HG02798 (cell line): ENCODE measurements around the gene IGFLR1.
"Not testable (repeated sequence)": the region's sequence is repeated elsewhere in the genome, so short reads cannot be mapped to it uniquely, and the experiment has no call there.

Experiments used
- ATAC-seq: cut with Tn5 transposase; IDR thresholded peaks from one replicate; pipeline ENCODE4 v1.9.1; 2021; ENCODE audit warnings: mild to moderate bottlenecking; ENCODE audit not compliant: unreplicated experiment, poor library complexity

The IGFLR1 gene

DNA sequence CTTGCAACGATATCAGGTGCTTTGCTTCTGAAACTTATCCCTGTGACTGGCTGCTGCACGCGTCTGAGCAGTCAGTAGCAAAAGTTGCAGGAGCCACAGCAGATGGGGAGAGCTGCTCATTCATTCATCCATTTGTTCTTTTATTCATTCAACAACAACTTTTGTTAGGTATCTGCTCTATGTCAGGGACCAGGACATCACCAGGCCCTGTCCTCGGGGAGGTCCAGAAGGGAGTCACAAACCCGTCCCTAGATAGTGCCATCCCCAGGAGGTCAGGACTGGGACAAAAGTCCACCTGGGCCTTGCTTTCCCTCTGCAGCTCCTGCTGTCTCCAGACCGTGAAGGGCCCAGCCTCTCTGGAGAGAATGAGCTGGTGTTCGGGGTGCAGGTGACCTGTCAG, 35.7 kb upstream of the IGFLR1 start:
- no peak for ATAC-seq

DNA sequence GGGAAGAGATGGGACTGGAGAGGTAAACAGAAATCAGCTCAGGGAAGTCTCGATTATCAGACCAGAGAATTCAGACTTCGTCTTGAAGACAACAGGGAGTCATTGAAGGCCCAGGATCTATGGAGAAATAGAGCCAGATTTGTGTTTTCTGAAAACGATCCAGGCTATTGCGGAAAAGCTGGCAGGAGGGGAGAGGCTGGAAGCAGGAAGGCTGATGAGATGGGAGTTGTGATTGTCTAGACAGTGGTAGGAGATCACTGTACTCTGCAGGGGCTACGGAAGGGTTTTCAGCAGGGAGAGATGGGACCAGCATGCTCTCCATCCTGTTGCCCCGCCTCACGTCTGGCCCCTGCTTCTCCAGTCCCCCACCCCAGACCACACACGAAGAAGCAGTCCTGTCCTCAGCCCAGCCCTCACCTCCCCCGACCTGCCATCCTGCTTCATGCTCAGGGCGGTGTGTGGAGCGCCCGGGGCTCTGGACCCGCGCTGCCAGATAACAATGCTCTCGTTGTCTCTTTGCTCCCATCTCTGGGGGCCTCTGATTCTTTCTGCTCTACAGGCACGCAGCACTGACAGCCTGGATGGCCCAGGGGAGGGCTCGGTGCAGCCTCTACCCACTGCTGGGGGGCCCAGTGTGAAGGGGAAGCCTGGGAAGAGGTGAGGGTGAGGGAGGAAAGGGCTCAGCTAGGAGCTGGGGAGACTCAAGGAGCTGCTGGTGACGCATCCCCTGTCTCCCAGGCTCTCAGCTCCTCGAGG, 35.0 kb upstream of the IGFLR1 start:
- ATAC-seq = no peak

DNA sequence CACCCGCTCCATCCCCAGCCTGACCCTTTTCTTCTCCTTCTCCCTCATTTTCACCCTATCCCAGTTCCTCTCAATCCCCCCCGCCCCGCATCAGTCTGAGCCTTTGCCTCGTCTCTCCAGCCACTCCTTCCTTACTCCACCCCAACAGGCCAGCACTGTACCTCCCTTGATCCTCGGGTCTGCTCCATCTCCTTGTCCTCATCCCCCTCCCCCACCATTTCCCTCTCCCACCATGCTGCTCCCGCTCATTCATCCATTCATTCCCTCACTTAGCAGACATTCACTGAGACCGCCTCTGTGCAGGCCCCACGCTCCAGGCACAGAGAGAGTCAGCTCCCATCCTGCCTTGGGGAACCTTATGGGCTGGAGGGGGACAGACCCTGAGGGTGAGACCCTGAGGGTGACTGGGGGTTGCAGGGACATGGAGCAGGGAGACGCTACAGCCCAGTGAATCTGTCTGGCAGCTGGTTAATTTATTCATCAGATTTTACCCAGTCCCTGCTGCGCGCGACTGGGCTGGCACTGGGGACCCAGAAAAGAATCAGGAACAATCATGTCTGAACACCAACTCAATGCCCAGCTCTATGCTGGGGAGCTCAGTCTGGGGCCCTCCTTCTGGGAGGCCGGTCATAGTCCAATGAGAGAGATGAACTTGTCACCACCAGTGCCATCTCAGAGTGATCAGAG, 34.0 kb upstream of the IGFLR1 start:
- no peak for ATAC-seq

DNA sequence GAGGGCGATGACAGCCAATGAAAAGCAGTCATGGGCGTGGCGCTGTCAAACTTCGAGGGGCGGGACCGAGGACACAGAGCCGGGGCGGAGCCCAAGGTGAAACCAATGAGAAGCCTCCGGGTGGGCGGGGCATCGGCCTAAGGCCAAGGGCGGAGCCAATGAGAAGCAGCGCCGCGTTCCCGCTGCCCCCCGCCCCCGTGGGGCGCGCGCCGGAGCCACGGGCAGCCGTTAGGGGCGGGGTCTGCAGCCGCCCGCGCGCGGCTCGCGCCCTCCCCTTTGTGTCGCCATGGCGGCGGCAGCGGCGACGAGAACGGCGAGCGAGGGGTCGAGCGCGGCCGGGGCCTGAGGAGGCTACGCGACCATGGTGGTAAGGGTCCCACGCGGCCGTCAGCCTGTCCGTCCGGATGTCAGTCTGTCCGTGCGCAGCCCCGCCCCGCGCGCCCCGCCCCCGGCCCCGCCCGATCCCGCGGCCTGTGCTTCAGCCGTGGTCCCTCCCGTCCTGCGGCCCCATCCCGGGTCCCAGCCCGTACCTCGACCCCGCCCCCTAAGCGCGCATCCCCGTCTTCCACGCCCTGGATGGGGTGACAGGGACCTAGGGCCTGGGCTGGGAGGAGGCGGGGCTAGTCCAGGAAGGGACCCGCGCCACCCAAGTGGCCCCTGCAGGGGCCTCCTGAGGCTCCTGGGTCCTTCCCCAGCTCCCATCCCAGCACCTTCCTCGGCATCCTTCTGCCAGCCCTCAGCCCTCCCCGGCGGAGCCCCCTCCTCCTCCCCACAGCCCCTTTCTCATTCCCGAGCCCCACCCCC, 33.2 kb upstream of the IGFLR1 start, which contains the start of gene ARHGAP33:
TSS of gene ARHGAP33 (plus strand) at position 267 of the 804 bp plus-strand sequence. CDS start at position 362, 95 bp downstream.
- peak; percentile 98 for ATAC-seq

DNA sequence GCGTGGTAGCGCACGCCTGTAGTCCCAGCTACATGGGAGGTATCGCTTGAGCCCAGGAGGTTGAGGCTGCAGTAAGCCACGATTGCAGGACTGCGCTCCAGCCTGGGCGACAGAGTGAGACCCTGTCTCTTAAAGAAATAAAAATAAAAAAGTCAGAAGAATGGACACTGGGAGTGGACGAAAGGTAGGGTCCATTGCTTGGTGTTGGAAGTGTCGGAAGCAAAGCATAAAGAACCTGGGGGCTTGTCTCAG, 32.7 kb upstream of the IGFLR1 start:
- no peak for ATAC-seq

DNA sequence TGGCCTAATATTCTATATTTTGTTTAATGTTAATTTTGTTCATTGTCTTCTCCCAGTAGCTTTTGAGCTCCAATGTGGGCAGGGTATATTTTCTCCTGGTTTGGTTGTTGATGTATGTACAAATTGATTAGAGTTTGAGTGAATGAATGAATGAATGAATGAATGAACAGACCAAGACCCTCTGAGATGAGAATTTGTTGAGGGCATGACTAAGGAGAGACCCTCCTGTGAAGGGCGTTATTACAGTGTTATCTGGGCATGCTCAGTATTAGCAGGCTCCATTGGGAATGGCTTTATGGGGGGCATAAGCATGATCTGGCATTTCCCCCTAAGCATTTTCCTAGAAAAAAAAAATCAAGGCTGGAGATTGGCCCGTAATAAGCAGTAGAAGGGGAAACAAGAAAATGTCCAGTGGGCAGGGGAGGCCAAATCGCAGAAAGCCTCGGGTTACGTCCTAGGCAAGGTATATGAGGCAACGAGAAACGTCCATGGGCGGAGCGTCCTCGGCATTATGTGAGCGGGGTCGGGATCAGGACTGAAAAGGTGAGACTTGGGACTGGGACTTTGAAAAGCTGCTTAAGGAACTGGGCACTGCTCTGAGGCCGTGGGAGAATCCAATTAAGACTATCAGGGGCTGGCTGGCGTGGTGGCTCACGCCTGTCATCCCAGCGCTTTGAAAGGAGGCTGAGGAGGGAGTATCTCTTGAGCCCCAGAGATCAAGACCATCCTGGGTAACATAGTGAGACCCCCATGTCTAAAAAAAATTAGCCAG, 32.2 kb upstream of the IGFLR1 start:
- ATAC-seq = no peak

DNA sequence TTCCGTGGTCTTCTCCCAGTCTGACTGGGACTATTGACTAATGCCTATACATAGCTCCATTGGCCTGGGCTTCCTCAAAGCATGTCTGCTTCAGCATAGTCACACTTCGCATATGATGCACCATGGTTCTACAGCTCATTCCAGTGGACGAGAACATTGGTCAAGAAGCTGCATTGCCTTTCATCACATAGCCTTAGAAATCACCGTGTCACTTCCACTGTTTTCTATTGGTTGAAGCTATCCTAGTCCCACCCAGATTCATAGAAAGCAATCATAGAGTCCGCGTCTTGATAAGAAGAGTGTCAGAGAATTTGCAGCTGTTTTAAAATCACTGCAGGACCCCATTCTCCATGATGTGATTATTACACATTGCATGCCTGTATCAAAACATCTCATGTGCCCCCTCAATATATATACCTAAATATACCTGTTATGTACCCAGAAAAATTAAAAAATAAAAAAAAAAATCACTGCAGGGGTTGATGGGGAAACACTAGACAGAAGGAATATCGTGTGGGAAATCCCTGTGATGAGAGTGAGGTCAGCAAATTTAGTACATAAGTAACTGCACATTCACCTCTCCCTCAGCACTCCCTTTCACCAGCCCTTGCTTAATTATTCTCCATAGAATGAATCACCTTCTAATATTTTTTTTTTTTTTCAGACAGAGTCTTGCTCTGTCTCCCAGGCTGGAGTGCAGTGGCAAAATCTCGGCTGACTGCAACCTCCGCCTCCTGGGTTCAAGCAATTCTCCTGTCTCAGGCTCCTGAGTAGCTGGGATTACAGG, 31.0 kb upstream of the IGFLR1 start:
- ATAC-seq = no peak

DNA sequence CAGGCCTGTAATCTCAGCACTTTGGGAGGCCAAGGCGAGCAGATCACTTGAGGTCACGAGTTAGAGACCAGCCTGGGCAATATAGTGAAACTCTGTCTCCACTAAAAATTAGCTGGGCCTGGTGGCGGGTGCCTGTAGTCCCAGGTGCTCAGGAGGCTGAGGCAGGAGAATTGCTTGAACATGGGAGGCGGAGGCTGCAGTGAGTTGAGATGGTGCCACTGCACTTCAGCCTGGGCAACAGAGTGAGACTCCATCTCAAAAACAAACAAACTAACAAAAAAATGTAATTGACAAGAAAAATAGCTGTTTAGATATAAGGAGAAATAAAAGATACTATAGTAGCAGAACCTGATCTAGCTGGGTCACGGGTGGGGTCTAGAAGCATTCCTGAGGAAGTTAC, 30.1 kb upstream of the IGFLR1 start:
- ATAC-seq = not testable (repeated sequence)

DNA sequence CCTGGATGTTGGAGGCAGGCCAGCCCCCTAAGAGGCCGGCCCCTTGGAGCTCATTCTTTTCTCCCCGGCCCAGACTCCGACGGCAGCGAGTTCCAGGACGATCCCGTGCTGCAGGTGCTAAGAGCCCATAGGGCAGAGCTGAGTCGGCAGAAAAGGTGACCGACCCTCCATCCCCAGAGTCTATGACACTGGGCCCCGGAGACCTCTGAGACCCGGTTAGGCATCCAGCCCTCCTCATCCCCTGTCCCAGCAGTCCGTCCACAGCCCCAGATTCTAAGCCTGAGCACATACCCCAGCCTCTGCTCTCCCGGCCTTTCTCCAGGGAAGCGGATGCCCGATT, 25.8 kb upstream of the IGFLR1 start:
- no peak for ATAC-seq

DNA sequence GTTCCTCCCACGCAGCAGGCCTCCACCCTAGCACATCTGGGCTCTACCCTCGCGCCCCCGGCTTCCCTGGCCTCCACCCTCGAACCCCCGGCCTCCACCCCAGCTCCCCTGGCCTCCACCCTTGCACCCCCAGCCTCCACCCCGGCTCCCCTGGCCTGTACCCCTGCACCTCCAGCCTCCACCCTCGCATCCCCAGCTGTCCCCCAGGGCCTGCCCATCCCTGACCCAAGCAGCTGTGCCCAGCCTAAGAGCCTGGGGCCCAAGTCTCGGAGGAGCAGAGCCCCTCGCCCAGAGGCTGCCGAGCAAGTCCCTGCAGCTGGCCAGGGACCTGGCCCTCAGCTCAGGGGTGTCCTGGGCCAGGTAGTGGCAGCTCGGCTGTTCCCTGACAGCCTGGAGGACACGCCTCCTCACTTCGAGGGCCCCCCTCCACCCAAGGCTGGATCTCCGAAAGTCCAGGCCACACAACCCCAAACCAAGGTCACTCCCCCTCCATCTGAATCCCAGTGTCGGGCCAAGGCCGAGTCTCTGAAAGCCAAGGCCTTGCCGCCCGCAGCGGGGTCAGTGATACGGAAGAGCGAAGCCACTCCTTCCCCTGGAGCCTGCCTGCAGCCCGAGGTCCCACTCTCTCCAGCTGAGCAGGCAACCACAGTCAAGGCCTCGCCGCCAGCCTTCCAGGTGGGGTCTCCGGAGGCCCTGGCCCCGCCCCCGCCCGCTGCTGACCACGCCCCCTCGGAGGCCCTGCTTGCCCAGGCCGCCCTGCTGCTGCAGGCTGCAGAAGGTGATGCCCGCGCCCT, 25.2 kb upstream of the IGFLR1 start:
- no peak for ATAC-seq

DNA sequence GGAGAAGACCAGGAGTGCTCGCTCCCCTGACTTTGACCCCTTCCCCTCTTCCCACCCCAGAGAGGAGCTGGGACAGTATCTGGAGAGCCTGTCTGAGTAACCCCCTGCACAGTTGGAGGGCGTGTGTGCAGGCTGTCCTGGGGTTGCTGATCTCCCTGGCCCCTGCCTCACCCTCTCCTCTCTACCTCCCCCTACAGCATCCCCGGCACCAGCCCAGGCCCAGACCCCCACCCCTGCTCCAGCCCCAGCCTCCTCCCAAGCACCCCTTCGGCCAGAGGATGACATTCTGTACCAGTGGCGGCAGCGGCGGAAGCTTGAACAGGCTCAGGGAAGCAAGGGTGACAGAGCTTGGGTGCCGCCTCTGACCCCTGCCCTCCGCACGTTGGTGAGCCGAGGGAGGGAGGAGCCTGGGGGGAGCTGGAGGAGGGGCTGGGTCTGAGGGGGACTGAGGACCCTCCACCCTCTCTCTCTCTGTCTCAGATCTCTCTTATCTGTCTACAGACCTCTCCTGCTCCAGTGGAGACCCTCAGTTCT, 24.4 kb upstream of the IGFLR1 start:
- ATAC-seq = no peak

DNA sequence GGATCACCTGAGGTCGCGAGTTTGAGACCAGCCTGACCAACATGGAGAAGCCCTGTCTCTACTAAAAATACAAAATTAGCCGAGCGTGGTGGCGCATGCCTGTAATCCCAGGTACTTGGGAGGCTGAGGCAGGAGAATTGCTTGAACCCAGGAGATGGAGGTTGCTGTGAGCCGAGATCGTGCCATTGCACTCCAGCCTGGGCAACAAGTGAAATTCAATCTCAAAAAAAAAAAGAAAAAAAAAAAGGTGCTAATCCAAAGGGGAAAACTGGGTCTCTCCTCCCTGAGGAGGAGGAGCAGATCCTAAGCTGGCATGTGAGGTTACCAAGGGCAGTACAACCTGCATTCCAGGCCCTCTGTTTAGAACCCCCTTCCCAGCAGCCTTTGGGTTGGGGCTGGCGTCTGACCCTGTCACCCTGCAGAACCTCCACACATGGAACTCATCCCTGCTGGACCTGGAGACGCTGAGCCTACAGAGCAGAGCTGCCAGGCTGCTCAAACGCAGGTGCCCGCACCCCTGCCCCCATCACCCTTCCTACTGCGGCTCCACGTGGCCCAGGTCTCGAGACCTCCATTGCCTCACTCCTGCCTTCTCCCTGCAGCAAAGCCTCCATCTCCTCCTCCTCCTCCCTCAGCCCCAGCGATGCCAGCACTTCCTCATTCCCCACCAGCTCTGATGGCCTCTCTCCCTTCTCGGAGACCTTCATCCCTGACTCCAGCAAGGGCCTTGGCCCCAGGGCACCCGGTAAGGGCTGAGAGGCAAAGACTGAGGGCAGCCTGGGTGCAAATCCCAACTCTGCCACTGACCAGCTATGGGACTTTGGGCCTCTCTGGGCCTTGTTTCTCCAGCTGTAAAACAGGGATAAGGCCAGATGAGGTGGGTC, 22.4 kb upstream of the IGFLR1 start:
- no peak for ATAC-seq

DNA sequence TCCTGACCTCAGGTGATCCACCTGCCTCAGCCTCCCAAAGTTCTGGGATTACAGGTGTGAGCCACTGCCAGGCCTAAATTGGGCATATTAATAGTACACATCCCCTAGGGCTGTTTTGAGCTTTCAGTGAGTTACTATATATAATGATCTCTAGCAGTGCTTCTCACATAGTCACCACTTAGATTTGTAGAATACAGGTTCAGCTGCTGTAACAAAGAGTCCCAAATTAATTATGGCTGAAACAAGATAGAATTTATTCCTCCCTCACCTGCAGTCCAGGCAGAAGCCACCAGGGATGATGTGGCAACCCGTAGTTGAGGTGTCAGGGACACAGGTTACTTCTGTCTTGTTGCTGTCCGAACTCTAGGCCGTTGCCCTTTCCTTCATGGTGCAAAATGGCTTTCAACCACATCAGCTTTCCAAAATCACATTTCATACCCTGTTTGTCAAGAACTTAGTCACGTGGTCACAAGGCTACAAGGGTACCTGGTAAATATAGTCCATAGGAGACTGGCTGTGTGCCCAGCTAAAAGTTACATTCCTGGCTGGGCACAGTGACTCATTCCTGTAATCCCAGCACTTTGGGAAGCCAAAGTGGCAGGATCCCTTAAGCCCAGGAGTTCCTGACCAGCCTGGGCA, 18.6 kb upstream of the IGFLR1 start:
- no peak for ATAC-seq

DNA sequence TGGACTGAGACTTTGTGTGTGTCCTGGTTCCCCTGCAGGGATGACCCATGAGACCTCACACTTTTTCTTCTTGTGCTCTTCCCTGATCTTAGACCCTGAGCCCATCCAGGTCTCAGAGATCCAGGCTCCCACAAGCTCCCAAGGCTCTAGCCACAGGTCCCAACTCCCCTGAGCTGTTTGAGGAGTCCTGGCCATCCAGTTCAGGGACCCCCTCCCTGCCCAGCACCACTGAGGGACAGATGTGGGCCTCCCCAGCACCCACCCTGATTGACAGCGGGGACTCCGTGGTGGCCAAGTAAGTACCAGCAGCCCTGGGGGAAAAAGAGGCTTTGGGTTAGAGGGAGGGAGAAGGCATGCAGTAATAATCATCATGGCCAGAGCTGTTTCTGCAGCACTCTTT, 17.4 kb upstream of the IGFLR1 start:
- ATAC-seq = no peak

DNA sequence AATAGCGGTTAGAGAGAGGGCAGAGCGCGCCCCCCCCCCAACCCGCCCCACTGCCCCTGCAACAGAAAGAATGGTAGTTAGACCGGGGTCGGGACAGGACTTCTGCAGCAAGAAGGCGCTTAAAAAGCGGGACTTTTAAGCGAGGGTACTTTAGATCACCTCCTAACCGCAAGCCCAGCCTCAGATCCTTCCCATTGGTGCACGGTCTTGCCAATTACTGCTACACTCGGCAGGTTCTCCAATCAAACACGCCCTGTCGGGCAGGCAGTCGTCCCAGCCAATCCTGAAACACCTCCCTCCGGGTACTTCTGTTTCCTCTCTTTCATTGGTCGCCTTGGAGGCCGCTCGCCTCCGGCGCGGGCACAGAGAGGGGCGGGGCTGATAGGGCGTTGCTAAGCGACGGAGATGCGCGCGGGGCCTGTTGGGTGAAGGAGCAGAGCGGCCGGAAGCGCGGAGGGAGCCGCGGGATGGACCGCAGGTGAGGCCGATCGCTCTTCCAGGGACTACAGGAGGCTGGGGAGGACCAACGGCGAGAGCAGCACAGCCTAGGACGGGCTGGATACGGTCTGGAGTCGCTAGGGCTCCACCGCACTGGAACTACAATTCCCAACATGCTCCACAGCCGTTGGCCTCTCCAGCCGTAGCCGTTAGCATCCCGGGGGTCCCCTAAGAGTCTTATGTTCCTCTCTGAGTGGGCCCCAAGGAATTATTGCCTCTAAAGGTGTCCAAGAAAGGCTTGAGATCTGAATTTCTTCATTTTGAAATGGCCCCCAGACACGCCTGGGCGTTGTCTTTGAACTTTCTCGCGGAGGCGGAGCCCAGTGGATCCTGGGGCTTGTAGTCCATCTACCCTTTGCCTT, 15.7 kb upstream of the IGFLR1 start, which contains the start of gene PROSER3:
TSS of gene PROSER3 (plus strand) at position 428 of the 860 bp plus-strand sequence. CDS start at position 468, 40 bp downstream.
- ATAC-seq = peak; percentile 98

DNA sequence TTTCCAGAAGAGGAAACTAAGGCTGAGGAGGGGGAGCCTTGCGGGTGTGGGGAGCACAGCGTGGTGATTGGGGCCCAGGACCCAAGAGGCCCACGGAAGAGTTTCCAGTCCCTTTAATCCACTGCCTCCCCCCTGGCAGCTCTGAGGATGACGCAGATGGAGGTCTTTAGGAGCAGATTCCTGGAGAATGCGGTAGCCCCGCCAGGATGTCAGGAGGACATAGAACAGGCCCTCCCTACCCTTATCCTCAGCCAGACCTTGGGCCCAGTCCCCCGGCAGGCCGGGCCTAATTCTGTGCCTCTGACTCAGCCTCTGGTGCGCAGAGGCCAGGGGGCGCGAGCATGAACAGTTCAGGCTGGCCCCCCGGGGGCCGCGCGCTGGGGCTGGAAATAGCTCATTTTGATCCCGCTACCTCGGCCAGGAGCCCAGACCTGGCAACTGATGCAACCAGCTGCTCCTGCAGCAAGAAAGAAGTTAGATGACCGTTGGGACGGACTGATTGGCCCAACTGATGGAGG, 15.0 kb upstream of the IGFLR1 start:
- no peak for ATAC-seq
